ENCODE data around the gene LMNTD2.

DNA sequence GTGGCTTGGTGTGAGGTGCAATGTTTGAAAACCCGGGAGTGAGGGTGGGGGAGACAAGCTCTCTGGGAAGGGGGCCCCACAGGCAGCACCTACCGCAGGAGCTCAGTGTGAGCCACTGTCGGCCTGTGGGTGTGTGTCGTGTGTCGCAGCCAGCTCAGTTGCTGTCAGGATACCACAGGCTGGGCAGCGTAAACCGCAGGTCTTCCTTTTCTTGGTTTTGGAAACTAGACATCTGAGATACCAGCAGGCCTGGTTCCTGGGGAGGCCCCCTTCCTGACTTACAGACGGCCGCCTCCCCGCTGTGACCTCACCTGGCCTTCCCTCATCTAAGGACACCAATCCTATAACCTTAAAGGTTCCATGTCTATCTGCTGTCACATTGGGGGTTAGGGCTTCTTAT, 35.8 kb upstream of the LMNTD2 start:
- TF ChIP-seq, protein P1, sequence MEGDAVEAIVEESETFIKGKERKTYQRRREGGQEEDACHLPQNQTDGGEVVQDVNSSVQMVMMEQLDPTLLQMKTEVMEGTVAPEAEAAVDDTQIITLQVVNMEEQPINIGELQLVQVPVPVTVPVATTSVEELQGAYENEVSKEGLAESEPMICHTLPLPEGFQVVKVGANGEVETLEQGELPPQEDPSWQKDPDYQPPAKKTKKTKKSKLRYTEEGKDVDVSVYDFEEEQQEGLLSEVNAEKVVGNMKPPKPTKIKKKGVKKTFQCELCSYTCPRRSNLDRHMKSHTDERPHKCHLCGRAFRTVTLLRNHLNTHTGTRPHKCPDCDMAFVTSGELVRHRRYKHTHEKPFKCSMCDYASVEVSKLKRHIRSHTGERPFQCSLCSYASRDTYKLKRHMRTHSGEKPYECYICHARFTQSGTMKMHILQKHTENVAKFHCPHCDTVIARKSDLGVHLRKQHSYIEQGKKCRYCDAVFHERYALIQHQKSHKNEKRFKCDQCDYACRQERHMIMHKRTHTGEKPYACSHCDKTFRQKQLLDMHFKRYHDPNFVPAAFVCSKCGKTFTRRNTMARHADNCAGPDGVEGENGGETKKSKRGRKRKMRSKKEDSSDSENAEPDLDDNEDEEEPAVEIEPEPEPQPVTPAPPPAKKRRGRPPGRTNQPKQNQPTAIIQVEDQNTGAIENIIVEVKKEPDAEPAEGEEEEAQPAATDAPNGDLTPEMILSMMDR (IDR thresholded peaks at IDR 0.05), result no peak
- TF ChIP-seq POLR2A (IDR thresholded peaks at IDR 0.05), result no peak
